Measurements from ENCODE around the gene SSX3.
"Not testable (repeated sequence)": the region's sequence is repeated elsewhere in the genome, so short reads cannot be mapped to it uniquely, and the experiment has no call there.

SSX3 gene, protein sequence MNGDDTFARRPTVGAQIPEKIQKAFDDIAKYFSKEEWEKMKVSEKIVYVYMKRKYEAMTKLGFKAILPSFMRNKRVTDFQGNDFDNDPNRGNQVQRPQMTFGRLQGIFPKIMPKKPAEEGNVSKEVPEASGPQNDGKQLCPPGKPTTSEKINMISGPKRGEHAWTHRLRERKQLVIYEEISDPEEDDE

DNA sequence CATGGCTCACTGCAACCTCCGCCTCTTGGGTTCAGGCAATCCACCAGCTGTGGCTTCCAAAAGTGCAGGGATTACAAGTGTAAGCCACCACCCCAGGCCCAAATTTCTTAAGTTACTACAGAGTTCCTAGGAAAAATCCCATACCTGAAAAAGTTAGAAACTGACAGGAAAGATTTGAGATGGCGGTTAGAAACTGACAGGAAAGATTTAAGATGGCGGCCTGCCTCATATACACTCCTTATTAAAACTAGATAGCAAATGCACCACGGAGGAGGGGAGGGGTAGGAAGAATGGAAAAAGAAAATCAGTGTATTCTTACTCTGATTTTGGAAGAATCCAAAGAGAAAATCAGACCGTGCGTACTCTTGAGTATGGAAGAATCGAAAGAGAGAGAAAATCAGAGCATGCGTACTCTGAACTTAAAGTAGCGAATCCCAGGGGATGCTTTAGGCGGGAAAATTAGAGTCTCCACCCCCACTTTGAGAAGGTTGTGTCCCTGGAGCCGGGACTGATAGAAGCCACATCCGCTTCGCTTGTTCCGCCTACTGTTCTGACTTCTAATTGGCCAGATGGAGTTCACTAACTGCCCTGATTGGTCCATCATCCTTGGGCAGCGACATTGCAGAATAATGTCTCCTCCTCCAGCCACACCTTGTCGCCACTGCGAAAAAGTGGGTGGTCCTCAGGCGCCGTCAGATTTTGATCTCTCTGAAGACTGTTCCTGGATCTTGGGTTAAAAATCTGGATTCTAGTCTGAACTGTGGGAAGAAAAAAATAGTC lies at the start of gene SSX3:
TSS of gene SSX3 (minus strand) at position 389 of the 780 bp plus-strand sequence. CDS start 1,454 bp downstream, outside the sequence.
- in situ Hi-C loops (cut with MboI; ENCODE audit: low sequenced_read_pairs), result not testable (repeated sequence)

DNA sequence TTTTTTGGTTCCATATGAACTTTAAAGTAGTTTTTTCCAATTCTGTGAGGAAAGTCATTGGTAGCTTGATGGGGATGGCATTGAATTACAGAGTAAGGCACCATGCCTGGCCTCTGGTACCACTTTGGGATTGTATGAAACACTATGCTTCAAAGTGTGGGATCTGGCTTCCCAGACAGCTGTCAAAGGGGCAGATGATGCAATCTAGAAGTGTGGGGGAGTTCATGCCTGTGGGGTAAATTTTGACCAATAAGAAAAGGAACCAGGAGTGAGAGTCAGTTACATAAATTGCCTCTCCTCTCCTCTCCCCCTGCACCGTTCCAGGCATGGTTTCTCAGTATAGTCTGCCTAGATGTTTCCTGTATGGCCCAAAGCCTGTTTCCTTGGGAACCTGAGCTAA lies 41.3 kb upstream of the SSX3 start:
- in situ Hi-C loops (cut with MboI; ENCODE audit: low sequenced_read_pairs), result not testable (repeated sequence)

DNA sequence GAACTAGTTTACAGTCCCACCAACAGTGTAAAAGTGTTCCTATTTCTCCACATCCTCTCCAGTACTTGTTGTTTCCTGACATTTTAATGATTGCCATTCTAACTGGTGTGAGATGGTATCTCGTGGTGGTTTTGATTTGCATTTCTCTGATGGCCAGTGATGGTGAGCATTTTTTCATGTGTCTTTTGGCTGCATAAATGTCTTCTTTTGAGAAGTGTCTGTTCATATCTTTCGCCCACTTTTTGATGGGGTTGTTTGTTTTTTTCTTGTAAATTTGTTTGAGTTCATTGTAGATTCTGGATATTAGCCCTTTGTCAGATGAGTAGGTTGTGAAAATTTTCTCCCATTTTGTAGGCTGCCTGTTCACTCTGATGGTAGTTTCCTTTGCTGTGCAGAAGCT lies 40.4 kb upstream of the SSX3 start:
- in situ Hi-C loops (cut with MboI; ENCODE audit: low sequenced_read_pairs), result not testable (repeated sequence)

DNA sequence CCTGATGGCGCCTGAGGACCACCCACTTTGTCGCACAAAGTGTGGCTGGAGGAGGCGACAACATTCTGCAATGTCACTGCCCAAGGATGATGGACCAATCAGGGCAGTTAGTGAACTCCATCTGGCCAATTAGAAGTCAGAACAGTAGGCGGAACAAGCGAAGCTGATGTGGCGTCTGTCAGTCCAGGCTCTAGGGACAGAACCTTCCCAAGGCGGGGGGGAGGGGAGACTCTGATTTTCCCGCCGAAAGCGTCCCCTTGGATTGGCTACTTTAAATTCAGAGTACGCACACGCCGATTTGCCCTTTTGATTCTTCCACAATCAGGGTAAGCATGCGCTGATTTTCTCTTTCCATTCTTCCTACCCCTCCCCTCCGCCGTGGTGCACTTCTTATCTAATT lies 26.7 kb upstream of the SSX3 start, which contains the start of gene SSX4:
TSS of gene SSX4 (plus strand) at position 301 of the 400 bp plus-strand sequence. CDS start 515 bp downstream, outside the sequence.
- in situ Hi-C loops (cut with MboI; ENCODE audit: low sequenced_read_pairs), result not testable (repeated sequence)

DNA sequence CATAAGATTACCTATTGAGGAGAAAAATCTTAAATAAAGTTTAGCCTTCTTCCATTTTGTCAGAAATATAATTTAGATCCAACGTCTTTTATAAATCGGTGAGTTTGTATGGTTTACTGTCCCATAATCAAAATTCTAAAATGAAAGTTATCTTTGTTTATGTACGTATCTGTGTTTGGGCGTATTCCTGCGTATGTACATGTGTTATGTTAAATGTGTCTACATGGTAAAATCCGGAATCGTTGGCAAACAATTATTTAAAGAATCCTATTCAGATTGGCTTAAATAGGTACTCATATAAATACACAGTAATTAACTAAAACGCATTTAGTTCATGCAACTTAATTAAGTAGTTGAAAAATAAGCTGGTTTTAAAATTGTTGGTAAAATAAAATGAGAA lies 13.9 kb upstream of the SSX3 start:
- in situ Hi-C loops (cut with MboI; ENCODE audit: low sequenced_read_pairs), result not testable (repeated sequence)

DNA sequence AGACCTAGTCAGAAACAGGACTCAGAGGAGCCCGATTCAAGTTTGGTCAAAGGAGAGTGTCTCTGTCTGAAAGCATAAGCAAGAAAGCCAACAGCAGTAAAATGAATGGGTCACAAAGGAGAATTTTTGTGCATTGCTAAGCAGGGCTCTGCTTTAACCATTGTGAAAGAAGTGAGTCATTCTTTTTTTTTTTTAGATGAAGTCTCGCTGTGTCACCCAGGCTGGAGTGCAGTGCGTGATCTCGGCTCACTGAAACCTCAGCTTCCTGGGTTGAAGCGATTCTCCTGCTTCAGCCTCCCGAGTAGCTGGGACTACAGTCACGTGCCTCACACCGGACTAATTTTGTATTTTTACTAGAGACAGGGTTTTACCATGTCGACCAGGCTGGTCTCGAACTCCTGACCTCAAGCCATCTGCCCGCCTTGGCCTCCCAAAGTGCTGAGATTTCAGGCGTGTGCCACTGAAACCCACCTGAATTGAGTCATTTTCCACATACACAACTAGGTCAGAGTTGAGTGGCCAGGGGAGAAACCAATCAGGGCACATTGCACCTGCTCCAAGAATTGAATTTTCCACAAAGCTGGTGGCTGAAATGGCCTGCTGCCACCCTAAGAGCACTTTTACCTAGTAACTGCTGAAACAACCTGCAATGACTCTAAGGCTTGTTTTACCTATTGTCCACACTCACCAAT lies 11.4 kb upstream of the SSX3 start:
- in situ Hi-C loops (cut with MboI; ENCODE audit: low sequenced_read_pairs), result not testable (repeated sequence)

DNA sequence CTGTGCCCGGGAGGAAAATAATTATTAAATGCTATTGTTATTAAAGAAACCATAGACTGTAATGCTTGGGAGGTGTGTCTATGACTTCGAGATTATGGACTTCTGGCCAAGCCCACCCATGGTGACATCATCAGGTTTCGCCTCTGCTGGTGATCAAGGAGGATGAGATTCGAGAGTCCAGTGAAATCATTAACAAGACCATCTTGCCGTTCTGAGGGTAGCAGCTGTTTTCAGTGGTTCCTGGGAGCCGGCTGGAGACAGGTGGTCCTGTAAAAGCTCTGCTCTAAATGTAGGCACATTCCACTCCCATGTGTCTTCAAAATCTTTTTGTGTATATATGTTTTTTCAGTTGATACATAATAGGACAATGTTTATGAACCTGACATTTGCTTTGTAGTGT lies 2.8 kb upstream of the SSX3 start:
- in situ Hi-C loops (cut with MboI; ENCODE audit: low sequenced_read_pairs), result not testable (repeated sequence)

DNA sequence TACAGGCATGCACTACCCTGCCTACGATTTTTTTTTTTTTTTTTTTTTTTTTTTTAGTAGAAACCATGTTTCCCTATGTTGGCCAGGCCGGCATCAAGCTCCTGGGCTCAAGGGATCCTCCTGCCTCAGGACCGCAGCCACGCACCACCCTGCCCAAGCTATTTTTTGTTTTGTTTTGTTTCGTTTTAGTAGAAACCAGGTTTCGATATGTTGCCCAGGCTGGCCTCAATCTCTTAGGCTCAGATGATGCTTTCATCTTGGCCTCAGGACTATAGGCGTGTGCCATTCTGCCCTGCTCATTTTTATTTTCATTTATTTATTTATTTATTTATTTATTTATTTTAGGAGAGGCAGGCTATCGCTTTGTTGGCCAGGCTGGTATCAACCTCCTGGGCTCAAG lies 1.2 kb upstream of the SSX3 start:
- in situ Hi-C loops (cut with MboI; ENCODE audit: low sequenced_read_pairs), result no loop called here

DNA sequence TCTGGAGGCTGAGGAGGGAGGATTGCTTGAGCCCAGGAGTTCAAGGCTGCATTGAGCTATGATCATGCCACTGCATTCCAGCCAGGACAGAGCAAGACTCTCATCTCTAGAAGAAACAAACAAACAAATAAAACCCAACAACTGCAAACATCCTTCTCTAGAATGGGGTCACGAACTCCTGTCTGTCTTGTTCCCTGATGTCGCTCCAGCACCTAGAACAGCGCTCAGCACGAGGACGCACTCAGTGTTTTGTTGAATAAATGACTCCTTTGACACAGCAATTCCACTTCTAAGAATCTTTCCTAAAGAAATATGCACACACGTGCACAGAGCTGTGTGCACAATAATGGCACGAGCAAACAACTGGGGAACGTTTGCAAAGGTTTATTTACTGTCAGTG lies 10.4 kb downstream of the SSX3 start:
- in situ Hi-C loops (cut with MboI; ENCODE audit: low sequenced_read_pairs), result not testable (repeated sequence)

DNA sequence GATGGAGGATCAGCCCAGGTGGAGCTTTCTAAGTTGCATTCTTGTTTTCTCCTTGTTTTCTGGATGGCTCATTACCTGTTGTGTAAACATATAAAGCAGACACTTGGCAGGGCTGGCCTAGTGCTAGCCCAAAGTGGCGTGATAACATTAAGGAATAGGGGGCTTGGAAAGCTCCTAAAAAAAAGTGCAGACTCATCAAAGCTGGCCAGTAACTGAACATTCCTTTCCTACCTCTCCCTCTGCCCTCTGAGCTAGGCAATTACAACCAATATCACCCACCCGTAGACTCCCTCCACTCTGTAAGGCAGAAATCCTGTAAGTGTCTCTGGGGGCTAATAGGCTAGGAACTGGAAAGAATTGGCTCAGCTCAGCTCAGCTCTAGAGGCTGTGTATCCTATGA lies 42.5 kb downstream of the SSX3 start:
- in situ Hi-C loops (cut with MboI; ENCODE audit: low sequenced_read_pairs), result not testable (repeated sequence)

DNA sequence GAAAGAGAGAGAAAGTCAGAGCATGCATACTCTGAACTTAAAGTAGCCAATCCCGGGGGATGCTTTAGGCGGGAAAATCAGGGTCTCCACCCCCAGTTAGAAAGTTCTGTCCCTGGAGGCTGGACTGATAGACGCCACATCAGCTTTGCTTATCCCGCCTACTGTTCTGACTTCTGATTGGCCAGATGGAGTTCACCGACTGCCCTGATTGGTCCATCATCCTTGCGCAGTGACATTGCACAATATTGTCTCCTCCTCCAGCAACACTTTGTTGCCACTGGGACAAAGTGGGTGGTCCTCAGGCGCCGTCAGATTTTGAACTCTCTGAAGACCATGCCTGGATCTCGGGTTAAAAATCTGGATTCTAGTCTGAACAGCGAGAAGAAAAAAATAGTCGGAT lies 50.3 kb downstream of the SSX3 start:
- in situ Hi-C loops (cut with MboI; ENCODE audit: low sequenced_read_pairs), result no loop called here
